KMS-11 (cell line): ENCODE data around the gene SASS6.

Experiments used
- H2AFZ ChIP-seq: fragments of 200-600 bp; sonication (generic); 2 replicates; pipeline ENCODE4 v1.6.1; 2016; ENCODE audit warnings: antibody characterized with exemption, mixed run types, low read depth
- H3K27ac ChIP-seq: fragments of 200-600 bp; sonication (generic); 2 replicates; pipeline ENCODE4 v1.6.1; 2016; ENCODE audit warnings: mild to moderate bottlenecking, mixed run types
- H3K27me3 ChIP-seq: fragments of 200-600 bp; sonication (generic); 2 replicates; pipeline ENCODE4 v1.6.1; 2017; ENCODE audit warnings: mild to moderate bottlenecking, low read depth, mixed run types, moderate library complexity; ENCODE audit not compliant: insufficient read depth
- H3K36me3 ChIP-seq: fragments of 200-600 bp; sonication (generic); 2 replicates; pipeline ENCODE4 v1.6.1; 2017; ENCODE audit warnings: mild to moderate bottlenecking, mixed run types; ENCODE audit not compliant: insufficient read depth
- H3K4me1 ChIP-seq: fragments of 200-600 bp; sonication (generic); 2 replicates; pipeline ENCODE4 v1.6.1; 2016; ENCODE audit warnings: mild to moderate bottlenecking, low read depth, mixed run types; ENCODE audit not compliant: poor library complexity, severe bottlenecking
- H3K4me2 ChIP-seq: fragments of 200-600 bp; sonication (generic); 2 replicates; pipeline ENCODE4 v1.7.0; 2016; ENCODE audit warnings: mild to moderate bottlenecking, mixed run types
- H3K4me3 ChIP-seq: fragments of 200-600 bp; sonication (generic); IDR thresholded peaks from 2 replicates; pipeline ENCODE4 v1.6.1; 2017; ENCODE audit warnings: low read depth, low read length, mixed read lengths; ENCODE audit not compliant: insufficient read depth
- H3K79me2 ChIP-seq: fragments of 200-600 bp; sonication (generic); 2 replicates; pipeline ENCODE4 v1.6.1; 2016; ENCODE audit warnings: low read depth, mixed run types; ENCODE audit not compliant: insufficient read depth
- H3K9ac ChIP-seq: fragments of 200-600 bp; sonication (generic); 2 replicates; pipeline ENCODE4 v1.6.1; 2016; ENCODE audit warnings: mild to moderate bottlenecking, mixed run types
- H4K20me1 ChIP-seq: fragments of 200-600 bp; sonication (generic); 2 replicates; pipeline ENCODE4 v1.6.1; 2016; ENCODE audit warnings: mild to moderate bottlenecking, mixed run types; ENCODE audit not compliant: insufficient read depth
- TF ChIP-seq, protein P1 (sequence below): fragments of 200-600 bp; sonication (generic); conservative IDR thresholded peaks from 2 replicates; pipeline ENCODE4 v1.6.1; 2017; ENCODE audit warnings: low read depth, mild to moderate bottlenecking, antibody characterized with exemption, low read length, moderate library complexity, mixed read lengths

SASS6 gene

DNA sequence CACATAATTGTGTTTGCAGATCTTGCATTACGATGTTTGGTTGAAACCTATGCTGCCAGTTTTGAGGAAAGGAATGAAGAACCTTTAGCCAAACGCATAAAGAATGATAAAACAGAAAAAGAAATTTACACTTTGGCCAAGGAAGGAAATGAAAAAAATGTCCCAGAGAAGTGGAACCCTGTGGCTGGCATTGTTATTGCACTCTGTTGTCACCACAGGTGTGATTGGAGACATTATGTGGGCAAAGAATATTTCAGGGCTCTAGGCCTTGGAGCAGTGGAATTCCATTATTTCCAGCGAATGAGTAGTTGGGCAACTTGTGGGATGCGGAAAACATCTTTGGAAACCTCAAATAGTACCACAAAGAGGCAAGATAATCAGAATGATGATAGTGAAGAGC, 15.1 kb upstream of the SASS6 start:
- Histone ChIP-seq H2AFZ (no peak overlapping the region), H3K79me2 (no peaks in the 10 kb centered on the region), H3K4me1 (no peaks in the 10 kb centered on the region), H3K9ac (no peak overlapping the region), H3K4me2 (no peak overlapping the region), H3K27ac (no peak overlapping the region), H3K4me3 (no peak overlapping the region), H3K36me3 (no peaks in the 10 kb centered on the region), H4K20me1 (no peaks in the 10 kb centered on the region), H3K27me3 (no peaks in the 10 kb centered on the region)
- TF ChIP-seq, protein P1, sequence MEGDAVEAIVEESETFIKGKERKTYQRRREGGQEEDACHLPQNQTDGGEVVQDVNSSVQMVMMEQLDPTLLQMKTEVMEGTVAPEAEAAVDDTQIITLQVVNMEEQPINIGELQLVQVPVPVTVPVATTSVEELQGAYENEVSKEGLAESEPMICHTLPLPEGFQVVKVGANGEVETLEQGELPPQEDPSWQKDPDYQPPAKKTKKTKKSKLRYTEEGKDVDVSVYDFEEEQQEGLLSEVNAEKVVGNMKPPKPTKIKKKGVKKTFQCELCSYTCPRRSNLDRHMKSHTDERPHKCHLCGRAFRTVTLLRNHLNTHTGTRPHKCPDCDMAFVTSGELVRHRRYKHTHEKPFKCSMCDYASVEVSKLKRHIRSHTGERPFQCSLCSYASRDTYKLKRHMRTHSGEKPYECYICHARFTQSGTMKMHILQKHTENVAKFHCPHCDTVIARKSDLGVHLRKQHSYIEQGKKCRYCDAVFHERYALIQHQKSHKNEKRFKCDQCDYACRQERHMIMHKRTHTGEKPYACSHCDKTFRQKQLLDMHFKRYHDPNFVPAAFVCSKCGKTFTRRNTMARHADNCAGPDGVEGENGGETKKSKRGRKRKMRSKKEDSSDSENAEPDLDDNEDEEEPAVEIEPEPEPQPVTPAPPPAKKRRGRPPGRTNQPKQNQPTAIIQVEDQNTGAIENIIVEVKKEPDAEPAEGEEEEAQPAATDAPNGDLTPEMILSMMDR: no peak

DNA sequence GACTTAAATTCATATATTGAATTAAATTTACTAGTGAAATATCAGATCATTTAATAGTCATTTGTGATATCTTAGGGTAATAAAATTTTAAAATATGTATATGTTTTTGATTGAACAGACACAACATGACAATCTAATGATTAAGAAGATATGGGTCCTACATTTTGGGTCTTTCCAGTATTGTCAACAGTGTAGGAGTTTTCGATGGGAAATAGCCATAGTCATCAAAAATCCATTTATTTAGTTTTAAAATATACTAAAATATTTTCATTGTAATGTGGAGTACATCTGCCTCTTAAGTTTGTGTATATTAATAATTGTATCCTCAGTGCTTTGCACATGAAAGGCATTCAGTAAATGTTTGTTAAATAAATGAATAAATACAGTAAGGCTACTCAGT, 14.2 kb upstream of the SASS6 start:
- Histone ChIP-seq H3K27me3 (no peaks in the 10 kb centered on the region), H3K4me2 (no peak overlapping the region), H3K9ac (no peak overlapping the region), H3K4me1 (no peaks in the 10 kb centered on the region), H2AFZ (no peak overlapping the region), H3K79me2 (no peaks in the 10 kb centered on the region), H3K36me3 (no peaks in the 10 kb centered on the region), H3K27ac (no peak overlapping the region), H3K4me3 (no peak overlapping the region), H4K20me1 (no peaks in the 10 kb centered on the region)
- TF ChIP-seq, protein P1: no peak

DNA sequence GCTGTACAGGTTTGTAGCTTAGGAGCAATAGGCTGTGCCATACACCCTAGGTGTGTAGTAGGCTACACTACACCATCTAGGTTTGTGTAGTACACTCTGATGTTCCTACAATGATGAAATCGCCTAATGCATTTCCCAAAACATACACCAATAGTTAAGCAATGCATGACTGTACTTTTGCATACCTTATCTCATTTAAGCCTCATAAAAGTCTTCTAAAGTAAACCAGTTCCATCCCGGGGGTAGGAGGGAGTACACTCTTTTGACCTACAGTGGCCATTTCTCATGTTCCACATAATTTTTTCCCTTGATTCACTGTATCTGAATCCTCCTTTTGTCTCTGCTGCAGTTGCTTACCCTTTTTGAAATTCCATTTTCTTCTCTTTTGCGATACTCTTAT, 12.4 kb upstream of the SASS6 start:
- Histone ChIP-seq H4K20me1 (no peaks in the 10 kb centered on the region), H3K36me3 (0 out of 2 replicates have a peak, but pooled peaks cover 3% of the 10 kb centered on the region), H3K27ac (no peak overlapping the region), H3K79me2 (no peaks in the 10 kb centered on the region), H3K9ac (no peak overlapping the region), H3K4me2 (no peak overlapping the region), H3K4me1 (no peaks in the 10 kb centered on the region), H3K27me3 (no peaks in the 10 kb centered on the region), H2AFZ (no peak overlapping the region), H3K4me3 (no peak overlapping the region)
- TF ChIP-seq, protein P1: no peak

DNA sequence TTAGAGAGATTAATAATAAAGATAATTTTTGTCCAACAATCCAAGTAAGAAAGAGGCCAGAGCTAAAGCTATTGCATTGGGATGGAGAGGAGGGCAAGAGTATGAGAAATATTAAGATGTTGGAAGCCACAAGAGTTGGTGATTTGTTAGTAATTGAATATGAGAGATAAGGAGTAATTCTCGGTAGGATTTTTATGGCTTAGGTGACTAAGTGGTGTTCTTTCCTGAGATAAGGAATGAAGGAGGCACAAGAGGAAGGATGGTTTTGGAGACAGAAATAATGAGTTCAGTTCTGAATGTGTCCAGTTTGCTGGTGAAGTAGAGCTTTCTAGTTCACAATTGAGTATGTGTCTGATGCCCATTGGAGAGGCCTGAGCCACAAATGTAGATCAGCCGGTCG, 9.6 kb upstream of the SASS6 start:
- 0 out of 2 replicates have a peak, but pooled peaks cover 3% of the 10 kb centered on the region for H3K36me3 ChIP-seq

More for the DNA sequence above, 9.6 kb upstream of the SASS6 start:
- Histone ChIP-seq H3K4me1 (no peaks in the 10 kb centered on the region), H3K27ac (no peak overlapping the region), H3K4me3 (no peak overlapping the region), H3K27me3 (no peaks in the 10 kb centered on the region), H3K9ac (no peak overlapping the region), H3K4me2 (no peak overlapping the region), H4K20me1 (no peaks in the 10 kb centered on the region), H3K79me2 (no peaks in the 10 kb centered on the region), H2AFZ (no peak overlapping the region)
- TF ChIP-seq, protein P1: no peak
